OCI-LY3 (cell line): Measurements from ENCODE around the gene FNBP1.

Experiments
- EZH2phosphoT487 ChIP-seq: fragments of 200-600 bp; shearing (Covaris generic); IDR thresholded peaks from 2 replicates; pipeline ENCODE4 v1.6.1; 2018; ENCODE audit warnings: antibody characterized with exemption, mixed run types, low read depth
- TF ChIP-seq, protein P1 (sequence below): fragments of 200-600, 300-600 bp; sonication (generic); IDR thresholded peaks from 2 replicates; pipeline ENCODE4 v1.5.1; 2014; ENCODE audit warnings: antibody characterized with exemption, low read length, low read depth

DNA sequence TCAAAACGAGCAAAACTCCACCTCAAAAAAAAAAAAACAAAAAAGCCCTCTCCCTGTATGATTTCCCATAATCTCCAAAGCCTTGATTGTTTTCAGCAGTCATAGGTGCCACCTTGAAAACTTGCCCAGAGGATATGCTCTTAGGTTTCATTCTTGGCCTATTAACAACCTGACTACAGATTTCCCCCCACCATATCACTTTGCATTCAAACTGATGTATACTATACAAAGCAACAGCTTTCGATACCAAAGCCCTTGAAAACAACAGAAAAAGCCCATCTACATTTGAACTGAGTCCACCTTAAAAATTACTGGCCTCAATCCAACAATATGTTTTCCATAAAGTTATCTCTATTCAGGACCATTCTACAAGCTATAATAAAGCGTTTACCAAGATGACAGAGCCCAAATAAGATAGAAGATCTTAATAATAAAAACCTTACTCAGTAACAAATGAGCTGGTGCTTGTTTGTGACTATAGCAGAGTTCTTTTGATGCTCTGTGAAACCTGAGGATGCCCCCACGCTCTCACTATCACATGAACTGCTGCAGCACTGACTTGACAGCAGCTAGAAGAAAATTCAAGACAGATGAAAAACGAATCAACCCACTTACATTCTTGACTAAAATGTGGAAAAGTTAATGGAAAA is 44.4 kb downstream of the FNBP1 start:
- TF ChIP-seq, protein P1, sequence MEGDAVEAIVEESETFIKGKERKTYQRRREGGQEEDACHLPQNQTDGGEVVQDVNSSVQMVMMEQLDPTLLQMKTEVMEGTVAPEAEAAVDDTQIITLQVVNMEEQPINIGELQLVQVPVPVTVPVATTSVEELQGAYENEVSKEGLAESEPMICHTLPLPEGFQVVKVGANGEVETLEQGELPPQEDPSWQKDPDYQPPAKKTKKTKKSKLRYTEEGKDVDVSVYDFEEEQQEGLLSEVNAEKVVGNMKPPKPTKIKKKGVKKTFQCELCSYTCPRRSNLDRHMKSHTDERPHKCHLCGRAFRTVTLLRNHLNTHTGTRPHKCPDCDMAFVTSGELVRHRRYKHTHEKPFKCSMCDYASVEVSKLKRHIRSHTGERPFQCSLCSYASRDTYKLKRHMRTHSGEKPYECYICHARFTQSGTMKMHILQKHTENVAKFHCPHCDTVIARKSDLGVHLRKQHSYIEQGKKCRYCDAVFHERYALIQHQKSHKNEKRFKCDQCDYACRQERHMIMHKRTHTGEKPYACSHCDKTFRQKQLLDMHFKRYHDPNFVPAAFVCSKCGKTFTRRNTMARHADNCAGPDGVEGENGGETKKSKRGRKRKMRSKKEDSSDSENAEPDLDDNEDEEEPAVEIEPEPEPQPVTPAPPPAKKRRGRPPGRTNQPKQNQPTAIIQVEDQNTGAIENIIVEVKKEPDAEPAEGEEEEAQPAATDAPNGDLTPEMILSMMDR, result no peak
- TF ChIP-seq EZH2phosphoT487, result no peak
